OCI-LY3 (cell line): ENCODE results near the gene RNF181.

ENCODE experiments used
- EZH2phosphoT487 ChIP-seq: fragments of 200-600 bp; shearing (Covaris generic); IDR thresholded peaks from 2 replicates; pipeline ENCODE4 v1.6.1; 2018; ENCODE audit warnings: antibody characterized with exemption, mixed run types, low read depth
- TF ChIP-seq, protein P1 (sequence below): fragments of 200-600, 300-600 bp; sonication (generic); IDR thresholded peaks from 2 replicates; pipeline ENCODE4 v1.5.1; 2014; ENCODE audit warnings: antibody characterized with exemption, low read length, low read depth

DNA sequence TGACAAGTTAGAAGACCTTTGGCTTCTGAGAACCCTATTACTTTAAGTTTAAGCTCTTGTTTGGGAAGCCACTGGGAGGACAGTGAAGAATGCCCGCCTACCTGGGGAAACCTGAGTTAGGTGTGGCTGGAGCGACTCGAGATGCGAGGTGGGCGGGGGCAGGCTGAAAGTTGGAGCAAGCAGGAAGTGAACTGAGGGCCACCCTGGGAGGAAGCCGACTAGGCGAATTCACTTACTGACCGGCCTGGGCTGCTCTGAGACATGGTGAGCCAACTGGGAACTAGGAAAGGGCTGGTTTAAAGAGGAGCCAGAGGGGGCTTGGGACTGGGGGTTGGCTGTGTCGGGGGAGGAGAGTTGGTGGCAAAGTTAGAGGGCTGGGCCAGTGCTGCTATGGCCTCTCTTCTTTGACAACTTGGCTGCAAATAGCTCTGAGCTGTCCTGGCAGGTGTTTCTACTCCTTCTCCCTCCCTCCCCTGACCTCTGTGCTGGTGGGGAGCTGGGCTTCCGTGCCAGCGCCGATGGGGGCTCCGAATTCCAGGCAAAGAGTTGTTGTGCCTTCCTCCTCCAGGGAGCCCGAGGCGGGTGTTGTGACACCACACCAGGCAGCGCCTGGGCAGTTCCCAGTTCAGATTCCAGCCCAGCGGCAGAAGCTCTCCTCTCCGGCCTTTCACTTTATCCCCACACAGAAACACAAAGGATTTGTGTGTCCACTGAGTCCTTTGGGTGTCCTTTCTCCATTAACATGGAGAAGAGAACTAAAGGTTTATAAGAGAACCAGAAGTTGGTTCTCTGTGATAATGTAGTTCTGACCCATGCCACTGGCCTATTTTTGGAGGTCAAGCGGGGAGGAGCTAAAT, 17.9 kb upstream of the RNF181 start, which contains the start of gene VAMP8:
- no peak for TF ChIP-seq EZH2phosphoT487
- TF ChIP-seq, protein P1, sequence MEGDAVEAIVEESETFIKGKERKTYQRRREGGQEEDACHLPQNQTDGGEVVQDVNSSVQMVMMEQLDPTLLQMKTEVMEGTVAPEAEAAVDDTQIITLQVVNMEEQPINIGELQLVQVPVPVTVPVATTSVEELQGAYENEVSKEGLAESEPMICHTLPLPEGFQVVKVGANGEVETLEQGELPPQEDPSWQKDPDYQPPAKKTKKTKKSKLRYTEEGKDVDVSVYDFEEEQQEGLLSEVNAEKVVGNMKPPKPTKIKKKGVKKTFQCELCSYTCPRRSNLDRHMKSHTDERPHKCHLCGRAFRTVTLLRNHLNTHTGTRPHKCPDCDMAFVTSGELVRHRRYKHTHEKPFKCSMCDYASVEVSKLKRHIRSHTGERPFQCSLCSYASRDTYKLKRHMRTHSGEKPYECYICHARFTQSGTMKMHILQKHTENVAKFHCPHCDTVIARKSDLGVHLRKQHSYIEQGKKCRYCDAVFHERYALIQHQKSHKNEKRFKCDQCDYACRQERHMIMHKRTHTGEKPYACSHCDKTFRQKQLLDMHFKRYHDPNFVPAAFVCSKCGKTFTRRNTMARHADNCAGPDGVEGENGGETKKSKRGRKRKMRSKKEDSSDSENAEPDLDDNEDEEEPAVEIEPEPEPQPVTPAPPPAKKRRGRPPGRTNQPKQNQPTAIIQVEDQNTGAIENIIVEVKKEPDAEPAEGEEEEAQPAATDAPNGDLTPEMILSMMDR: no peak
